Measurements from ENCODE around the gene PLA2G4B. TPM values are rescaled to one million over a fixed set of nuclear protein-coding genes. Genes with fewer than 3 reads are reported as not detected.
A peak's percentile ranks its signal among the peaks of the same experiment; 100 is the strongest.

PLA2G4B gene
- total and polyA plus RNA-seq, 9 of the 15 experiments (the other 6 are each of a cell fraction or from before 2014, with no cell fraction given): 0.07 to 6.1 (median 2.8) TPM

DNA sequence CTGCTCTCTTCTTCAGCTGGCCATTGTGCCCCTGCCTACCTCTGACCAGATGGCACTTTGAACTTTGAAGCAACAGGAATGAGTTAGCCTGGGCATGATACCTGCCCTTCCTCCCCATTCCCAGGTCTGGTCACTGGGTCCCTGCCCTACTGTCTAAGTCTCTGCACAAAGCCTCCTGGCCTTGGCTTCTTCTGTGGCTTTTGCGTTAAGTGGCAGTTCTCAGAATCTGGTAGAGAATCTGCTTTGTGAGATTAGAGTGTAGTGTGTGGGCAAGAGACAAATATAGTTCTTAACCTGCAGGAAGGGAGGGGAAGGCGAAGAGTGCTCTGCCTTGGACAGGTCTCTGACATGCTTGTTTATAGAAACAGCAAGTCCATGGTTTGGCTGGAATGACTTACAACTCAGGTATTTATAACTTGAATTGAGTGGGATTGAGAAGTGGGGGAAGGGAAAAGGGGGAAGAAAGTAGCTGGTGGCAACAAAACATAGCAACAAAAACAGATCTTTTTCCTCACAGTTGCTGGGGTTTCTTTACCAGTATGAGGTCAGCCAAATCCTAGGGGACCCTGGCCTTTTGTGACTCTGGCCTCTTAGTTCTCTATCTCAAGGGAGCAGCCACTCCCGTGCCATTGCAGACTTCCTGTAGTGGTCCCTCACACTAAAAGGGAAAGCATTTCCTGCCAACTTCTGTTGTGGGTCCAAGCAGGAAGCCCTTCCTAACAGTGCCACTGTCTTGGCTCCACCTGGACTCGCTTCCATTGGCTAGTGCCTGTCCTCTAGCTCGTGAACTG lies 47.7 kb upstream of the PLA2G4B start (continued):
- TF ChIP-seq MLLT1 (IDR thresholded peaks at IDR 0.05): 0 out of 4 replicates have a peak, but pooled peaks of 1 of the 2 experiments have one; percentile 39
- no peak for TF ChIP-seq DDX20 (tag; IDR thresholded peaks at IDR 0.05; ENCODE audit: low read depth)
- peak; percentile 64 to 79; a peak in 3 of 4 replicates for TF ChIP-seq FOXK2 (conservative IDR thresholded peaks at IDR 0.05 in 1 of 2, IDR thresholded peaks at IDR 0.05 in 1 of 2; ENCODE audit: low read depth in 2 of 2)
- peak; percentile 46; the same call in 1 of the 2 replicates for TF ChIP-seq SMARCE1 (IDR thresholded peaks at IDR 0.05)
- TF ChIP-seq ZZZ3 (IDR thresholded peaks at IDR 0.05): no peak
- no peak for TF ChIP-seq HOXB6 (CRISPR knock-in tag; IDR thresholded peaks at IDR 0.05; ENCODE audit: borderline replicate concordance)
- TF ChIP-seq LEF1 (IDR thresholded peaks at IDR 0.05): peak; percentile 41; the same call in 1 of the 2 replicates

DNA sequence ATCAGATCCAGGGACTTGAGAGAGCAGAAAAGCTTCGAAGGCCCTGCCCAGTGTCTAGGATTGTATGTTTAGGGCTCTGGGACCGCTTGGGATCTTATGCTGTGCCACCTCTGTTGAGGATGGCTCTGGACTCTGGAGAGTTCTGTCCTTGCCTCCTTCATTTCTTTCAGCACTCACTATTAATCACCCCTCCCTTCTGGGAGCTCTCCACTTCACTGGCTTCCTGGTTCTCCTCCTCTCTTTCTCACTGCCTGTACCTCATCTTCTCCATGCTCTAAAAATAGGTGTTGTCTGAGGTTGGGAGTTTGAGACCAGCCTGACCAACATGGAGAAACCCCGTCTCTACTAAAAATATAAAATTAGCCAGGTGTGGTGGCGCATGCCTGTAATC lies 47.1 kb upstream of the PLA2G4B start:
- H3K27me3 ChIP-seq (ENCODE audit: control insufficient read depth in 2 of 2, insufficient read depth in 2 of 2, low read length in 2 of 2): no peaks in the 10 kb centered on the region
- H3K9me3 ChIP-seq (replicated peaks; ENCODE audit: control insufficient read depth, insufficient read depth, low read depth, low read length): no peaks in the 10 kb centered on the region
- no peak overlapping the region for H3K4me3 ChIP-seq
- H3K36me3 ChIP-seq (ENCODE audit: control insufficient read depth, insufficient read depth, low read length): no peaks in the 10 kb centered on the region
- peak; percentile 13; the same call in 2 of the 3 replicates for ATAC-seq
- in situ Hi-C loops (cut with MboI): no loop called here
- no peak for FAIRE-seq
- no TSS peak for BruUV-seq (replicated peaks)
- peaks cover 5% of the 10 kb centered on the region for H3K9me1 ChIP-seq (ENCODE audit: control insufficient read depth, insufficient read depth, low read length)
- no peak overlapping the region for H3K4me2 ChIP-seq (ENCODE audit: insufficient read depth, low read length)
- H2AFZ ChIP-seq (ENCODE audit: low read depth, low read length): peak overlapping the region; percentile 60
- H3K79me2 ChIP-seq (ENCODE audit: control insufficient read depth, insufficient read depth, low read length): 0 out of 3 replicates have a peak, but pooled peaks cover 5% of the 10 kb centered on the region
- ChIA-PET CTCF (ENCODE audit: low intra/inter-chr PET ratio) (no interaction called here), POLR2A (interaction anchor here (0.7 to 2.5 kb wide), 3 partner anchors 12 to 100 kb away, joined by 3 to 6 read pairs (median 6); no protein-coding TSS in a partner anchor)
- peak overlapping the region; percentile 22 to 56; a peak in 1 of 4 replicates for H3K9ac ChIP-seq (ENCODE audit: insufficient read depth in 1 of 2, low read depth in 2 of 2, low read length in 2 of 2)
- peak overlapping the region; percentile 64 for H3K27ac ChIP-seq (ENCODE audit: extremely low read depth, low read depth, low read length)
- peaks cover 30 to 53% of the 10 kb centered on the region in 2 experiments for H3K4me1 ChIP-seq (replicated peaks in 1 of 2; ENCODE audit: control insufficient read depth in 2 of 2, insufficient read depth in 2 of 2, low read length in 2 of 2)
- peaks cover 16% of the 10 kb centered on the region for H4K20me1 ChIP-seq (replicated peaks; ENCODE audit: control insufficient read depth, insufficient read depth, low read length)
- intact Hi-C loops (cut with micrococcal nuclease): no loop called here
- DNase-seq (ENCODE audit: extremely low read depth in 1 of 4, low spot score in 3 of 4): no peak
- 56% methylated on average over 3 of the region's 4 CpGs for WGBS (ENCODE audit: insufficient coverage, low coverage, missing lambda C conversion rate)
- TF ChIP-seq, protein P1, sequence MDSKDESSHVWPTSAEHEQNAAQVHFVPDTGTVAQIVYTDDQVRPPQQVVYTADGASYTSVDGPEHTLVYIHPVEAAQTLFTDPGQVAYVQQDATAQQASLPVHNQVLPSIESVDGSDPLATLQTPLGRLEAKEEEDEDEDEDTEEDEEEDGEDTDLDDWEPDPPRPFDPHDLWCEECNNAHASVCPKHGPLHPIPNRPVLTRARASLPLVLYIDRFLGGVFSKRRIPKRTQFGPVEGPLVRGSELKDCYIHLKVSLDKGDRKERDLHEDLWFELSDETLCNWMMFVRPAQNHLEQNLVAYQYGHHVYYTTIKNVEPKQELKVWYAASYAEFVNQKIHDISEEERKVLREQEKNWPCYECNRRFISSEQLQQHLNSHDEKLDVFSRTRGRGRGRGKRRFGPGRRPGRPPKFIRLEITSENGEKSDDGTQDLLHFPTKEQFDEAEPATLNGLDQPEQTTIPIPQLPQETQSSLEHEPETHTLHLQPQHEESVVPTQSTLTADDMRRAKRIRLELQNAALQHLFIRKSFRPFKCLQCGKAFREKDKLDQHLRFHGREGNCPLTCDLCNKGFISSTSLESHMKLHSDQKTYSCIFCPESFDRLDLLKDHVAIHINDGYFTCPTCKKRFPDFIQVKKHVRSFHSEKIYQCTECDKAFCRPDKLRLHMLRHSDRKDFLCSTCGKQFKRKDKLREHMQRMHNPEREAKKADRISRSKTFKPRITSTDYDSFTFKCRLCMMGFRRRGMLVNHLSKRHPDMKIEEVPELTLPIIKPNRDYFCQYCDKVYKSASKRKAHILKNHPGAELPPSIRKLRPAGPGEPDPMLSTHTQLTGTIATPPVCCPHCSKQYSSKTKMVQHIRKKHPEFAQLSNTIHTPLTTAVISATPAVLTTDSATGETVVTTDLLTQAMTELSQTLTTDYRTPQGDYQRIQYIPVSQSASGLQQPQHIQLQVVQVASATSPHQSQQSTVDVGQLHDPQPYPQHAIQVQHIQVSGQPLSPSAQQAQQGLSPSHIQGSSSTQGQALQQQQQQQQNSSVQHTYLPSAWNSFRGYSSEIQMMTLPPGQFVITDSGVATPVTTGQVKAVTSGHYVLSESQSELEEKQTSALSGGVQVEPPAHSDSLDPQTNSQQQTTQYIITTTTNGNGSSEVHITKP (IDR thresholded peaks at IDR 0.05; ENCODE audit: partially characterized antibody): no peak
- TF ChIP-seq, protein P2, sequence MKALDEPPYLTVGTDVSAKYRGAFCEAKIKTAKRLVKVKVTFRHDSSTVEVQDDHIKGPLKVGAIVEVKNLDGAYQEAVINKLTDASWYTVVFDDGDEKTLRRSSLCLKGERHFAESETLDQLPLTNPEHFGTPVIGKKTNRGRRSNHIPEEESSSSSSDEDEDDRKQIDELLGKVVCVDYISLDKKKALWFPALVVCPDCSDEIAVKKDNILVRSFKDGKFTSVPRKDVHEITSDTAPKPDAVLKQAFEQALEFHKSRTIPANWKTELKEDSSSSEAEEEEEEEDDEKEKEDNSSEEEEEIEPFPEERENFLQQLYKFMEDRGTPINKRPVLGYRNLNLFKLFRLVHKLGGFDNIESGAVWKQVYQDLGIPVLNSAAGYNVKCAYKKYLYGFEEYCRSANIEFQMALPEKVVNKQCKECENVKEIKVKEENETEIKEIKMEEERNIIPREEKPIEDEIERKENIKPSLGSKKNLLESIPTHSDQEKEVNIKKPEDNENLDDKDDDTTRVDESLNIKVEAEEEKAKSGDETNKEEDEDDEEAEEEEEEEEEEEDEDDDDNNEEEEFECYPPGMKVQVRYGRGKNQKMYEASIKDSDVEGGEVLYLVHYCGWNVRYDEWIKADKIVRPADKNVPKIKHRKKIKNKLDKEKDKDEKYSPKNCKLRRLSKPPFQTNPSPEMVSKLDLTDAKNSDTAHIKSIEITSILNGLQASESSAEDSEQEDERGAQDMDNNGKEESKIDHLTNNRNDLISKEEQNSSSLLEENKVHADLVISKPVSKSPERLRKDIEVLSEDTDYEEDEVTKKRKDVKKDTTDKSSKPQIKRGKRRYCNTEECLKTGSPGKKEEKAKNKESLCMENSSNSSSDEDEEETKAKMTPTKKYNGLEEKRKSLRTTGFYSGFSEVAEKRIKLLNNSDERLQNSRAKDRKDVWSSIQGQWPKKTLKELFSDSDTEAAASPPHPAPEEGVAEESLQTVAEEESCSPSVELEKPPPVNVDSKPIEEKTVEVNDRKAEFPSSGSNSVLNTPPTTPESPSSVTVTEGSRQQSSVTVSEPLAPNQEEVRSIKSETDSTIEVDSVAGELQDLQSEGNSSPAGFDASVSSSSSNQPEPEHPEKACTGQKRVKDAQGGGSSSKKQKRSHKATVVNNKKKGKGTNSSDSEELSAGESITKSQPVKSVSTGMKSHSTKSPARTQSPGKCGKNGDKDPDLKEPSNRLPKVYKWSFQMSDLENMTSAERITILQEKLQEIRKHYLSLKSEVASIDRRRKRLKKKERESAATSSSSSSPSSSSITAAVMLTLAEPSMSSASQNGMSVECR (CRISPR knock-in tag; IDR thresholded peaks at IDR 0.05): no peak
- TF ChIP-seq LCOR (CRISPR knock-in tag; IDR thresholded peaks at IDR 0.05): no peak

All from K562 (cell line).